GM21381 (cell line): ENCODE results near the gene PKN2.
"Not testable (repeated sequence)": the region's sequence is repeated elsewhere in the genome, so short reads cannot be mapped to it uniquely, and the experiment has no call there.

Experiments
- ATAC-seq: cut with Tn5 transposase; IDR thresholded peaks from one replicate; pipeline ENCODE4 v1.9.1; 2021; ENCODE audit warnings: mild to moderate bottlenecking, moderate library complexity; ENCODE audit not compliant: unreplicated experiment

The PKN2 gene

GRCh38 chr1:88784551-88784950 is 100.5 kb downstream of the PKN2 start:
- no peak for ATAC-seq

GRCh38 chr1:88787023-88787903 is 103.2 kb downstream of the PKN2 start:
- ATAC-seq = no peak

GRCh38 chr1:88791192-88791591 is 107.1 kb downstream of the PKN2 start:
- no peak for ATAC-seq

- ATAC-seq = no peak
Observed at GRCh38 chr1:88799491-88799890, 115.4 kb downstream of the PKN2 start.

GRCh38 chr1:88800382-88801051 is 116.4 kb downstream of the PKN2 start:
- ATAC-seq = no peak

- ATAC-seq = no peak
Observed at GRCh38 chr1:88801575-88802208, 117.6 kb downstream of the PKN2 start.

- no peak for ATAC-seq
Observed at GRCh38 chr1:88802404-88802803, 118.3 kb downstream of the PKN2 start.

GRCh38 chr1:88802950-88803349 is 118.9 kb downstream of the PKN2 start:
- no peak for ATAC-seq

- ATAC-seq = no peak
Observed at GRCh38 chr1:88803444-88803843, 119.4 kb downstream of the PKN2 start.

GRCh38 chr1:88812366-88812765 is 128.3 kb downstream of the PKN2 start:
- no peak for ATAC-seq

- ATAC-seq = no peak
Observed at GRCh38 chr1:88813471-88813870, 129.4 kb downstream of the PKN2 start.

GRCh38 chr1:88819642-88820041 is 135.6 kb downstream of the PKN2 start:
- ATAC-seq = not testable (repeated sequence)

GRCh38 chr1:88825721-88826120 is 141.6 kb downstream of the PKN2 start:
- ATAC-seq = no peak

GRCh38 chr1:88847643-88848042 is 163.6 kb downstream of the PKN2 start:
- ATAC-seq = no peak

GRCh38 chr1:88851303-88852063 is 167.4 kb downstream of the PKN2 start:
- no peak for ATAC-seq

GRCh38 chr1:88867743-88868521 is 183.9 kb downstream of the PKN2 start:
- ATAC-seq = no peak

GRCh38 chr1:88869644-88870043 is 185.6 kb downstream of the PKN2 start:
- not testable (repeated sequence) for ATAC-seq

GRCh38 chr1:88873737-88874349 is 189.8 kb downstream of the PKN2 start:
- no peak for ATAC-seq

GRCh38 chr1:88875595-88875994 is 191.5 kb downstream of the PKN2 start:
- ATAC-seq = no peak
